A549 treated with CpdA at 1 μM for 4 hours (cell line): ENCODE measurements around the gene CHIC1. TPM values are rescaled to one million over a fixed set of nuclear protein-coding genes. Genes with fewer than 3 reads are reported as not detected.

Source experiments
- total RNA-seq: library from RNA; stranded (reverse); fragments of 200-300 nt; extraction: Qiagen RNA extraction; gene quantifications from 5 replicates; pipeline ENCODE4 v1.2.3, GENCODE V29; 2022; ENCODE audit warnings: low read depth

CHIC1 gene
- total RNA-seq: 4.3 to 5.8 TPM (median 4.7 TPM) in 5 replicates

DNA sequence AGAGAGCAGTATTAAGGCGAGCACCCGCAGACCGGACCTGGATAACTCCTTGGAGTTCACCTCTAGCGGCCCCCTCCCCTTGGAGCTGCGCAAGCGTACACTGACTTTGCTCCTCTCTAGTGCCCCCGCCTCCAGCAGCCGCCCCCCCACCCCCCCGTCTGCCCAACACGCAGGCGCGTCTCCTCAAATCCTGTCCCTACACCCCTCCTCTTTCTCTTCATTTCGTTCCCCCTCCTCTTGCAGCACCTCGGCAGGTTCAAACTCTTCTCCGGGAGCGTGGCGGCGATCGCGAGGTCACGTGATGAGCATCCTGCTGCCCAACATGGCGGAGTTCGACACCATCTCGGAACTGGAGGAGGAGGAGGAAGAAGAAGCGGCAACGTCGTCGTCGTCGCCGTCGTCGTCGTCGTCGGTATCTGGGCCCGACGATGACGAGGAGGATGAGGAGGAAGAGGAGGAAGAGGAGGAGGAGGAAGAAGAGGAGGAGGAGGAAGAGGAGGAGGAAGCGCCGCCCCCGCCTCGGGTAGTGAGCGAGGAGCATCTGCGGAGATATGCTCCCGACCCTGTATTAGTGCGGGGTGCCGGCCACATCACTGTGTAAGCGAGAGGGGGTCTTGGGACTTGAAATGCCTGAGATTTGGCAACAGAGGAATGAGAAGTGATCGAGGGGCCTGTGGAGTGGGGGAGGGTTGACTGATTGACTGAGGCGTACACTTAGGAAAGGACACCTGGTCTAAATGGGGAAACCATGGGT is at the start of gene CHIC1:
TSS of gene CHIC1 (plus strand) at position 214 of the 754 bp plus-strand sequence. CDS start at position 302, 88 bp downstream.

Other genes with a start within 250 kb of the CHIC1 start
- not detected in 5 replicates for gene CDX4, start 116.1 kb upstream of the CHIC1 start, total RNA-seq